AG04449 (cell line): ENCODE results near the gene PTPRG.

ENCODE experiments used
- CTCF ChIA-PET: fragments of 350-600 bp; formaldehyde crosslinking; extraction: SDS; loops from one replicate; lab custom pipeline; 2021; ENCODE audit warnings: antibody characterized with exemption; lab: Yijun Ruan, JAX
- POLR2A ChIA-PET: fragments of 400-600, 350-600 bp; formaldehyde crosslinking; extraction: SDS; loops from one replicate; lab custom pipeline; 2020; ENCODE audit warnings: antibody characterized with exemption, inconsistent platforms; lab: Yijun Ruan, JAX
- DNase-seq: peaks from one replicate; pipeline ENCODE4 v3.0.0-alpha.2; 2010; ENCODE audit warnings: low read depth, low spot score
- H3K4me3 ChIP-seq: 2 replicates; pipeline ENCODE4 v1.5.1; 2011; ENCODE audit warnings: low read depth, mild to moderate bottlenecking, control low read depth, low read length
- TF ChIP-seq, protein P1 (sequence below): IDR thresholded peaks from one replicate; pipeline ENCODE4 v1.5.1; 2011; ENCODE audit warnings: mild to moderate bottlenecking, moderate library complexity, low read length, control low read depth, inconsistent platforms; ENCODE audit not compliant: insufficient read depth; ENCODE audit errors: missing control alignments

PTPRG gene

GRCh38 chr3:62095080-62095479, 533.7 kb downstream of the PTPRG start:
- POLR2A ChIA-PET, result no interaction called here
- CTCF ChIA-PET, result interaction anchor here (3.1 kb wide), 1 partner anchor 14 kb away, joined by 8 read pairs; no protein-coding TSS in a partner anchor
- H3K4me3 ChIP-seq, result no peak overlapping the region
- TF ChIP-seq, protein P1, sequence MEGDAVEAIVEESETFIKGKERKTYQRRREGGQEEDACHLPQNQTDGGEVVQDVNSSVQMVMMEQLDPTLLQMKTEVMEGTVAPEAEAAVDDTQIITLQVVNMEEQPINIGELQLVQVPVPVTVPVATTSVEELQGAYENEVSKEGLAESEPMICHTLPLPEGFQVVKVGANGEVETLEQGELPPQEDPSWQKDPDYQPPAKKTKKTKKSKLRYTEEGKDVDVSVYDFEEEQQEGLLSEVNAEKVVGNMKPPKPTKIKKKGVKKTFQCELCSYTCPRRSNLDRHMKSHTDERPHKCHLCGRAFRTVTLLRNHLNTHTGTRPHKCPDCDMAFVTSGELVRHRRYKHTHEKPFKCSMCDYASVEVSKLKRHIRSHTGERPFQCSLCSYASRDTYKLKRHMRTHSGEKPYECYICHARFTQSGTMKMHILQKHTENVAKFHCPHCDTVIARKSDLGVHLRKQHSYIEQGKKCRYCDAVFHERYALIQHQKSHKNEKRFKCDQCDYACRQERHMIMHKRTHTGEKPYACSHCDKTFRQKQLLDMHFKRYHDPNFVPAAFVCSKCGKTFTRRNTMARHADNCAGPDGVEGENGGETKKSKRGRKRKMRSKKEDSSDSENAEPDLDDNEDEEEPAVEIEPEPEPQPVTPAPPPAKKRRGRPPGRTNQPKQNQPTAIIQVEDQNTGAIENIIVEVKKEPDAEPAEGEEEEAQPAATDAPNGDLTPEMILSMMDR, result no peak
- no peak for DNase-seq

DNA sequence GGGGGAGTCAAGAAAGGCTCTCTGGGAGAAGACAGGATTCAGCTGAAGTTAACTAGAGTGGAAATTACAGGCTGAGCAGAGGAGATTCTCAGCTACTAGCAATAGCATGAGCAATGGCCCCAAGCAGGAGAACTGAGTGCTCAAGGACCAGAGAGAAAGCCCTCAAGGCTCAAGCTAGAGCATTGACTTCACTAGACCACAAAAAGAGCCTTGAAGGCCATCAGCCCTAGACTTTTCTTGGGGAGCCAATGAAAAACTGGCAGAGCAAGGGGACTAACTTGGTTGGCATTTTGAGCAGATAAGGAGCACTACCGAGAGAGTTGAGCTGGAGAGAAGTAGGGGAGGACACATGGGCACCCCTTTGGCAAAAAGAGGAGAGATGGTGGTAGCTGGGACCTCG, 534.4 kb downstream of the PTPRG start:
- ChIA-PET POLR2A (interaction anchor here (0.7 kb wide), 1 partner anchor 133 kb away, joined by 4 read pairs; no protein-coding TSS in a partner anchor), CTCF (interaction anchor here (3.1 kb wide), 1 partner anchor 13 kb away, joined by 8 read pairs; no protein-coding TSS in a partner anchor)
- no peak for DNase-seq
- TF ChIP-seq, protein P1, result no peak
- no peak overlapping the region for H3K4me3 ChIP-seq

GRCh38 chr3:62096521-62096920, 535.1 kb downstream of the PTPRG start:
- no peak overlapping the region for H3K4me3 ChIP-seq
- TF ChIP-seq, protein P1, result no peak
- no peak for DNase-seq
- POLR2A ChIA-PET, result interaction anchor here (0.7 kb wide), 1 partner anchor 132 kb away, joined by 4 read pairs; no protein-coding TSS in a partner anchor
- CTCF ChIA-PET, result interaction anchor here (1.2 to 3.1 kb wide), 2 partner anchors 13 to 15 kb away, joined by 3 to 8 read pairs; no protein-coding TSS in a partner anchor

DNA sequence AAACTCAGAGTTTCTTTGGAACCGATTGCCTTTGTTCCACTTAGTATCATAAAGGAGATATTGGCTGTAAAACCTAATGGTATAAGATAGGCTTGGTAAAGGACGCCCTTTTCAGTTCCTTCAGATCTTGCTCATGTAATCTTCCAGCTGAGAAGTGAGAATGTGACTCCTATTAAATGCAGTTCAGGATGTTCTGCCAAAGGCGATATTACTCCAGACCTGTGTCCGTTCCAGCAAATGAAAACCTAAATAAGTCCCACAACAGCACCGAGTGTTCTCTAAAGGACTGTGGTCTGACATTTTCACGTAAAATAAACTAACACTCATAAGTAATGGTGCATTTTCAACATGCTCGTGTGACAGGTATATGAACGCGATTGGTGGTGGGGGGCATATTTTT, 535.8 kb downstream of the PTPRG start:
- H3K4me3 ChIP-seq, result no peak overlapping the region
- POLR2A ChIA-PET, result no interaction called here
- TF ChIP-seq, protein P1, result no peak
- CTCF ChIA-PET, result interaction anchor here (1.2 kb wide), 1 partner anchor 14 kb away, joined by 3 read pairs; no protein-coding TSS in a partner anchor
- no peak for DNase-seq

- TF ChIP-seq, protein P1, result no peak
- ChIA-PET POLR2A (no interaction called here), CTCF (no interaction called here)
- no peak overlapping the region for H3K4me3 ChIP-seq
- no peak for DNase-seq
Observed at GRCh38 chr3:62098646-62099365, 537.4 kb downstream of the PTPRG start.

DNA sequence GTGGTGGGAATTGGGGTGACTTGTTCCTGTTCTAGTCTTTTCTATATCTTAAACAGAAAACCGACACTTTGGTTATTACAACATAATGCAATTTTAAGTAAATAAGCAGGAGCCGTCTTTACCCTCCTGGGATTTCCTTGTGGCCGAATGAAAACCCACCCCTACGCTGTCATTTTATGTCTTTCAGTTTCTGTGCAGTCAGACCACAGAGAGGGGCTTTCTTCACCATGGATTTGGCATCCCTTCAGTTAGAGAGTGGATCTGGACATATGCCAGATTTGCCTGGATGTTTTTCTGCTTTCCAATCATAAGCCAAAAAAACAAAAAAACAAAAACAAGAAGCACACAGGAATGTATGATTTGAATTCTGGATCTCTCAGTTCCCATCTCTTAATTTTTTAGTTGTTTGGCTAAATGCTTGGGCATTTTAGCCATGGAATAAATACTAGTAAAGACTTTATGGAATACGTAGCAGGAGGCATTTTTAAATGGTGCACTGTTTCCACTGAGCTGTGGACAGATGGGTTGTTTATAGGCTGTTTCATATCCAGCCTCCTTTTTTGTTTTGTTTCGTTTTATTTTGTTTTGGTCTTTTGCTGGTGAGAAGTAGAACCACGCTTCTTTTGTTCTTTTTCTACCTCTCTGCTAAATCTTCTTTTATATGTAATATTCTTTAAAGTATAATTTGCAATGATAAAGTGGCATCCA, 539.1 kb downstream of the PTPRG start:
- CTCF ChIA-PET, result no interaction called here
- POLR2A ChIA-PET, result no interaction called here
- TF ChIP-seq, protein P1, result no peak
- no peak for DNase-seq
- H3K4me3 ChIP-seq, result no peak overlapping the region
